HPDE6-E6E7 (cell line): ENCODE data around the gene ANXA10.
"Not testable (repeated sequence)": the region's sequence is repeated elsewhere in the genome, so short reads cannot be mapped to it uniquely, and the experiment has no call there.

Source experiments
- DNase-seq: peaks from one replicate; pipeline ENCODE4 v3.0.0; 2011; ENCODE audit warnings: missing footprints; ENCODE audit errors: extremely low spot score

ANXA10 gene

GRCh38 chr4:168154546-168155277 is 62.4 kb downstream of the ANXA10 start:
- no peak for DNase-seq

GRCh38 chr4:168162604-168163003 is 70.3 kb downstream of the ANXA10 start:
- no peak for DNase-seq

GRCh38 chr4:168163106-168163505 is 70.8 kb downstream of the ANXA10 start:
- DNase-seq, result no peak

- DNase-seq, result no peak
Measured at GRCh38 chr4:168164045-168164444, 71.7 kb downstream of the ANXA10 start.

- no peak for DNase-seq
Measured at GRCh38 chr4:168164915-168165548, 72.7 kb downstream of the ANXA10 start.

GRCh38 chr4:168167714-168168284 is 75.5 kb downstream of the ANXA10 start:
- DNase-seq, result no peak

- DNase-seq, result no peak
Measured at GRCh38 chr4:168174308-168174707, 82.0 kb downstream of the ANXA10 start.

GRCh38 chr4:168177546-168178149 is 85.3 kb downstream of the ANXA10 start:
- DNase-seq, result no peak

GRCh38 chr4:168183717-168184571 is 91.6 kb downstream of the ANXA10 start:
- no peak for DNase-seq

- no peak for DNase-seq
Measured at GRCh38 chr4:168188754-168189153, 96.4 kb downstream of the ANXA10 start.

- no peak for DNase-seq
Measured at GRCh38 chr4:168197926-168198325, 105.6 kb downstream of the ANXA10 start.

- no peak for DNase-seq
Measured at GRCh38 chr4:168199260-168199957, 107.1 kb downstream of the ANXA10 start.

GRCh38 chr4:168200685-168201084 is 108.3 kb downstream of the ANXA10 start:
- DNase-seq, result no peak

- DNase-seq, result no peak
Measured at GRCh38 chr4:168203233-168203911, 111.0 kb downstream of the ANXA10 start.

GRCh38 chr4:168208957-168209614 is 116.7 kb downstream of the ANXA10 start:
- no peak for DNase-seq

- no peak for DNase-seq
Measured at GRCh38 chr4:168212656-168213055, 120.3 kb downstream of the ANXA10 start.

GRCh38 chr4:168213511-168213910 is 121.2 kb downstream of the ANXA10 start:
- not testable (repeated sequence) for DNase-seq

- no peak for DNase-seq
Measured at GRCh38 chr4:168218645-168219044, 126.3 kb downstream of the ANXA10 start.

GRCh38 chr4:168220893-168221292 is 128.6 kb downstream of the ANXA10 start:
- no peak for DNase-seq

- no peak for DNase-seq
Measured at GRCh38 chr4:168221301-168221700, 129.0 kb downstream of the ANXA10 start.
